Adipose tissue (tissue), 3 donors: ENCODE data around the gene ACTN1. TPM values are rescaled to one million over a fixed set of nuclear protein-coding genes. Genes with fewer than 3 reads are reported as not detected.

Source experiments
- H3K27ac ChIP-seq: one replicate; pipeline ENCODE4 v1.5.1; 2013; ENCODE audit warnings: low read depth, low read length
- WGBS, 3 donors: extraction: QIAGEN DNeasy Blood & Tissue Kit; methylation state at CpG; one replicate each; pipeline ENCODE4 v1.1.7; 2013; 5-methylcytosine and 5-hydroxymethylcytosine counted together
- polyA plus RNA-seq, 3 donors: library from polyadenylated mRNA; stranded (reverse); fragments of 200-250 nt; gene quantifications; one replicate each; pipeline ENCODE4 v1.2.3, GENCODE V29; 2013
- donor health status: healthy with polysubstance abuse.
- donor health status: Bipolar disorder and iron deficiency.
- donor health status: healthy.

Gene ACTN1
- polyA plus RNA-seq, 3 donors = 36.7 to 179 (median 50.7) TPM

DNA sequence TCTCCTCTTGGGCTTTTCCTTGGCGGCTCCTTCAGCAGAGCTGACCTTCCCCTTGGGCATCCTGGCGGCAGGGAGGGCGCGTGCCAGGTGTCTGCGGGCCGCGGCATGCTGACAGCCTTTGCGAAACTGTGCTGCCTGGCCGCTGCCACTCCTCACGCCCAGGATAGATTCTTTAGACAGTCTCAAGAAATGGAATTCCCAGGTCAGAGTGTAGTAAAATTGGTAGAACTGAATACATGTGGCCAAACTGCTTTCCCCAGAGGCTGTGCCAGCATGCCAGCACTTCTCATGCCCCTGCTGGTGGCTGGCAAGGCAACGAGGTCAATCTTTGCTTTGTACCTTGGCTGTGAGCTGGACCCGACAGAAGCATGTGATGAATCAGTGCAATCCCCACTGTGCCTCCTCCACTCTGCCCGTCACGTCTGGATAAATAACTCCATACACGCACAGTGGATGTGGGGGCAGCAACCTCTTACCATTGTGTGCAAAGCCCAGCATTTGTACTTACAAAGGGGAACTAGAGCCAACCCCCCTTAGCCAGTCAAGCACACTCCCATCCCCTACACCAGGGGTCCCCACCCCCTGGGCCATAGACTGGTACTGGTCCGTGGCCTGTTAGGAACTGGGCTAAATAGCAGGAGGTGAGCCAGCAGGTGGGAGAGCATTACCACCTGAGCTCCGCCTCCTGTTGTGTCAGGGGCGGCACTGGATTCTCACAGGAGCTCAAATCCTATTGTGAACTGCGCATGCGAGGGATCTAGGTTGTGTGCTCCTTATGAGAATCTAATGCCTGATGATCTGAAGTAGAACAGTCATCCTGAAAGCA is 90.9 kb downstream of the ACTN1 start:
- no peak overlapping the region for H3K27ac ChIP-seq
- 84 to 91% (median 89%) methylated on average over 20 of the region's 20 CpGs for WGBS, 3 donors

DNA sequence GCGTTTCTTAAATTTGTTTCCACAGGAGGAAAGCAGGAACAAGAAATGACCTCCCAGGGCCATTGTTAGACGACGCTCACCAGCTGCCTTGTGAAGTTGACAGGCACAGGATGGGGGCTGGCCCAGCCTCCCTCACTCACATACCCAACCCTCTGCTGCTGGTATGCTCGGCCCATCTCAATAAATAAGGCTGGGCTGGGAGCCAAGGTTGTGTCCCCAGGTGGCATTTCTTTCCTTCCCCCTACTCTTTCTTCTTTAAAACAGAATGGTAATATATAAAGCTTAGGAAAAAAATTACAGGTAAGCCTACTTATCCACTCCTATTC is 93.0 kb downstream of the ACTN1 start:
- no peak overlapping the region for H3K27ac ChIP-seq
- WGBS, 3 donors = 59 to 66% (median 65%) methylated on average over 4 of the region's 4 CpGs

DNA sequence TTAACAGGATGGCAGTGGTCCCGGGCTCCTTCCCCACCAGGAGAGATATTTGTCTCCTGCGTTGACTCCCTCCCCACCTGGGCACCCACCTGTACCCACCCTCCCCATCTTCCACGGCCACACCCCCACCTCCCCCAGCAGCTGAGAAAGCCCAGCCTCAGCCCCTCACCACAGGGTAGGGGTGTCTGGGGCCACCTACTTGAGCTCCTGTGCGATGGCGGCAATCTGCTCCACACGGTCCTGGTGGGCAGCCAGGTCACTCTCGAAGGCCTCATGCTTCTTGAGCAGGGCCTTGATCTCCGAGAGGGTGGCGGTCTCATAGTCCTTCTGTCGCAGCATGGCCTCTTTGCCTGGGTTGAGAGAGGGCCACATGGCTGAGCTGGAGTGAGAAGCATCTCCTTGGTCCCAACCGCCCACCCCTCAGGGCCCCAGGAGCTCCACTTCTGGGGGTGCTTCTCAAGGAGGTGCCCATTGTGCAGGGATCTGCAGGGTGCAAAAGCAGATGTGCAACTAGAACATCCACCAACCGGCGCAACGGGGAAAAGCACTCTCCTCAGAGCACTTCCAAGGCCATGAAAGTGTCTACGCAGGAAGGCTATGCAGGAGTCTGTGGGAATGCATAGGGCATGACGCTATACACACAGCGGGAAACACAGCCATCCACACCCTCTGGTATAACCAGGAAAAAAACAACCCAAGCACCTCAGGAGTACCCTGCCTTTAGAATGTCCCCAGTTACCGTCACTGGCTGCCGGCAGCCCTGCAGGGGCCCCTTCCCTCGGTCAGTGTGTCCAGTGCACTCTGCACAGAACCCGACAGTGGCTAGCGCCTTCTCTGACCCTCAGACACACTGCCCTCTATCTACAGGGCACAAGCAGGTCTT is 93.6 kb downstream of the ACTN1 start:
- WGBS, 3 donors = 97 to 98% (median 97%) methylated on average over 22 of the region's 22 CpGs
- H3K27ac ChIP-seq = no peak overlapping the region

DNA sequence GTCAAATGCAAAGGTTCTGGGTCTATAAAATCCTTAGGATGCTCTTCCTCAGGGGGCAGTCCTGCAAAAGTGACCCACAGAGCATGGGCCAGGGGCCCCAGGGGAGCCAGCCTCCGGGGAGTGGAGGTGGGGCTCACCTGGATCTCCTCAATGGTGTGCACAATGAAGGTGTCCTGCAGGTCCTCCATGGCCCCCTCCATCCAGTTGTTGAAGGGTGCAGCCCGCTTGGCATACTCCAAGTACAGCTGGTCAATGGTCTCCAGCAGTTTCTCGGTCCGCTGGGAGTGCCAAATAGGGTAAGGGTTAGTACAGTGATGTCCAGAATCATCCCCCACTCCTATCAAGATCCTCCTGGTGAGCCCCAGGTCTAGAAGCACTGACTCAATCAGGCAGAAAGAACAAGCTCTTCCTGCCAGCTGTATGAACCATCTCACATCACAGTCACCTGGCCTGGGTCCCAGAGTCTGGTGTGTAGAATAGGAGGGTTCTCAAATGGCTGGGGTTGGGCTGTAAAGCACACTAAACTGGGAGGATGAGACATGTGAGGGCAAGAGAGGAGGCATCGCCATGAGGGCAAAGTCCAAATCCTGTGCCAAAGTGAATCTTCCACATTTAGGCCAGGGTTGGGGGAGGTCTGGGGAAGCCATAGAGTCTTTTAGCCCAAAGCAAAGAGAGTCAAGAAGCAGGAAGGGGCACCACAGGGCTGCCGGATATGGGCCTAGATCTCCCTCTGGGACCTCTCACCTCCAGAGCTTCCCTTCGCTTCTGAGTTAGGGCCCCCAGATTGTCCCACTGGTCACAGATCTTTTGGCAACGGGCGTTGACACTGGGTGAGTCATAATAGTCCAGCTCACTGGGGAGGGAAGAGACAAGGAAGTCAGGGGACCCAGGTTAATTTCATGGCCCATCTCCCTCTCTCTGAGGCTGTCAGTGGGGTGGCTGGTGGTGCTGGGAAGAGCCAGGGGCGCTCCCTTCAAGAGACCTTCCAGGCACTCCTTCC is 94.8 kb downstream of the ACTN1 start:
- no peak overlapping the region for H3K27ac ChIP-seq
- 89 to 91% (median 89%) methylated on average over 10 of the region's 10 CpGs for WGBS, 3 donors

DNA sequence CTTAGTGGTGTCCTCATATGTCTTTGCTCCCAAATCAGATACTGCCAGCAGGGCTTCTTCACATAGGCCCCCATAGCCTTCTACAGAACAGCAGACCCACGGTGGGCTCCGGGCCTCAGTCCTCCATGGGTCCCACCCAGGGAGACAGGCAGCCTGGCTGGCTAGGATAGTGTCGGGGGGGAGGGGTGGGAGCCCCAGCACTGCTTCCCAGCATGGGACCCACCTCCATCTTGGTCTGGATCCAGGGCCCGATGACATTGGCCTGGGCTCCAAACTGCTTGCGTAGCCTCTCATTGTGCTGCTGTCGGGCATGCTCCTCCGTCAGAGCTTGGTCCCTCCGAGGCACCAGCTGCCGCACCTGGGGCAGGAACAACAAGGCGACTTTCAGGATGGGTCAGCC is 96.9 kb downstream of the ACTN1 start:
- H3K27ac ChIP-seq = no peak overlapping the region
- WGBS, 3 donors = 97% methylated on average over 10 of the region's 10 CpGs

DNA sequence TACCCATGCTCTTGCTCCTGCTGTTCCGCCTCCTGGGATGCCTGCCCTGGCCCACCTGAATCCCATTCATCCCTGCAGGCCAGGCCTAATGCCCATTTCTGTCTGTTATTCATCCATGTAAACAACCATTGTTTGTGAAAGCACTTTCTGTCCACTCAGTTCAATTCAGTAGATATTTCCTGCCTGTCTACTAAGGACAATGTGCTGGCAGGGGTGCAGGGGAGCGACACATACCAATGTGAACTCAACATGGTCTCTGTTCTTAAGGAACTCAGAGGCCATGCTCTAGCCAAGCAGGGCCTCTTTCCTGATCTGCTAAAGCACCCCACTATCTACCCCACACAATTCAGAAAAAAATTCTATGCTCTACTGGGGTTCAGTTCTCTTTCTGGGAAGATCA is 97.7 kb downstream of the ACTN1 start:
- 88 to 92% (median 90%) methylated on average over 2 of the region's 2 CpGs for WGBS, 3 donors
- H3K27ac ChIP-seq = no peak overlapping the region

DNA sequence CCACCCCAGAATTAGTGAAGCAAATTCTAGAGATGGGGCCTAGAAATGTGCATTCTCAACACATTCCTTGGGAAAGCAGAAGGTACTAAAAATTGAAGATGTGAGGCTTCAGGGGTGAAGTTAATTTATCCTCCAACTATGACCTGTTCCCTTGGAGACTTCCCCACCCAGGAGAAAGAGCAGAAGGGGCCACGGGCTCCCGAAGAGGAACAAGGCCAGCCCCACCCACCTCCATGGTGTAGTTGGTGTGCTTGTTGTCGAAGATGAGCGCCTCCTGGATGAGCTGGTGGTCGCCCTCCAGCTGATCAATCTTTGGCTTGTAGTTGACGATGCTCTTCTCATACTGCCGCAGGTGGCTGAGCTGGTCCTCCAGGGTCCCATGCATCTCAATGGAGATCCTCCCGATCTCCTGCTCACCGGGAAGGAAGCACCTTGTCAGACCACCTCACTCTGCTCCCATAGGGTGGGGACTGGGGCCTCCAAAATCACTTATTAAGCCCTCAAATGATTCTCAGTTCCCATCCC is 98.5 kb downstream of the ACTN1 start:
- WGBS, 3 donors = 87 to 97% (median 88%) methylated on average over 9 of the region's 9 CpGs
- no peak overlapping the region for H3K27ac ChIP-seq

DNA sequence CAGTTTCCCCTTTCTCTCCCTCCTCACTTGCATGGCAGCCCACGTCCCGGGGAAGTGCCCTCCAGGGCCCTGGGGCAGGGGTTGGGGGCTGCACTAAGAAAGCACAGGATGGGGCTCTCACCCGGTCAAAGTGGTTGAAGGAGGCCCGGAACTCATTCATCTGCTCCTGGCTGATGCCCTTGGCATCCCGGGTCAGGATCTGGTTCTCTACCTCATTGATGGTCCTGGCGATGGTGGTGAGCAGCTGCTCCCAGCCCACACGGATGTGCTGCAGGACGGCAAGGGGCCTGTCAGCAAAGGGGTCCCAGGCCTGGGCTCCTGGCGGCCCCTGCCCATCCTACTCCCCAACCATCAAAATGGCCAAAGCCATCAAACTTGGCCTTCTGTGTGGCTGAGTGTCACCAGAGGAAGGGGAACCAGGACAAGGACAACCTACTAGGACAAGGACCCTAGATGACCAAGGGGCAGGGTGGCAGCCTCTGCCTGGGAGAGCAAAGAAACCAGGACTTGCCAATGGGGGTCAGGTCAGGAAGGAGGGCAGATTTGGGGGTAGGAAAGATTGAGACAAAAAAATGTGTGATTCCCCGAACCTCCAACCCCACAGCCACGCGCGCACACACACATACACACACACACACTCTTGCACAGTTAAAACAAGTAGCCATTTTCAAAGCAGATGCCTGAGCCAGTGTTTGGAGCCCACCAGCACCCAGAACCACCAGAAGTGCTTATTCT is 99.1 kb downstream of the ACTN1 start:
- WGBS, 3 donors = 95 to 96% (median 96%) methylated on average over 13 of the region's 13 CpGs
- H3K27ac ChIP-seq = no peak overlapping the region

DNA sequence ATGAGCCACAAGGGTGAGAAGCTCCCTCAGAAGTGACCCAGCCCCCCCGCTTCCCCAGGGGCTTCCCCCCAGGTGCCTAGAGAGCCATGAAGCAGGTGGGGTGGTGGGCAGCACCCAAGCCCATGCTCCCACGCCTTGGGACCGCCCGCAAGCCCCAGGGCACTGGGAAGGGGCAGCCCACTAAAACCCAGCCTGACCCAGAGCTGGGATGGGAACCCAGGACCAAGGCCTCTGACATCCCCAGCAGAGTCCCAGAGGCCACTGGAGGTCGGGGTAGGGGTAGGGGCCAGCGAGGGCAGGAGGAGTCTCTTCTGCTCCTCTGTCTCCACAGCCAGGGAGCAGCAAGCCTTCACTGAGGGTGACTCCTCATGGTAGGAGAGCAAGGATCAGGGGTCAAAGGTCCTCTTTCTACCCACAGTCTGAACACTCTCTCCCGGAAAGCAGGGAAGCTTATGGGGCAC is 99.8 kb downstream of the ACTN1 start:
- no peak overlapping the region for H3K27ac ChIP-seq
- 93 to 95% (median 94%) methylated on average over 7 of the region's 7 CpGs for WGBS, 3 donors

DNA sequence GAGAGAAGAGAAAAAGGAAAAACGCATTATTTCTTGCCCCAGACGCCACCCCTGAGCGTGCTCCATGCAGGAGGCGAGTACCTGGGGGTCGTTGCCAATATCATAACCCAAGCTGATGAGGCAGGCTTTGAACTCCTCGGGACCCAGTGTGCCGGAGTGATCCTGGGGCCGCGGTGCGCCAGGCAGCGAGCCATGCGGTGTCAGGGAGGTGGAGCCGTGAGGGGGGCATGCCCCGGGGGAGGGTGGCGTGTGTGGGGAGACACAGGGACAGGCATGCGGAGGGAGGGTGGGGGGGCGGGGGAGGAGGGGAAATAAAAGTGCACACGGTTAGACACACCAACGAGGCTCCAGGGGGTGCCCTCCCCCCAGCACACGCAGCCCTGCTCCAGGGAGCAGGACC is 100.2 kb downstream of the ACTN1 start:
- 89 to 93% (median 91%) methylated on average over 14 to 20 of the region's 20 CpGs for WGBS, 3 donors
- H3K27ac ChIP-seq = no peak overlapping the region

DNA sequence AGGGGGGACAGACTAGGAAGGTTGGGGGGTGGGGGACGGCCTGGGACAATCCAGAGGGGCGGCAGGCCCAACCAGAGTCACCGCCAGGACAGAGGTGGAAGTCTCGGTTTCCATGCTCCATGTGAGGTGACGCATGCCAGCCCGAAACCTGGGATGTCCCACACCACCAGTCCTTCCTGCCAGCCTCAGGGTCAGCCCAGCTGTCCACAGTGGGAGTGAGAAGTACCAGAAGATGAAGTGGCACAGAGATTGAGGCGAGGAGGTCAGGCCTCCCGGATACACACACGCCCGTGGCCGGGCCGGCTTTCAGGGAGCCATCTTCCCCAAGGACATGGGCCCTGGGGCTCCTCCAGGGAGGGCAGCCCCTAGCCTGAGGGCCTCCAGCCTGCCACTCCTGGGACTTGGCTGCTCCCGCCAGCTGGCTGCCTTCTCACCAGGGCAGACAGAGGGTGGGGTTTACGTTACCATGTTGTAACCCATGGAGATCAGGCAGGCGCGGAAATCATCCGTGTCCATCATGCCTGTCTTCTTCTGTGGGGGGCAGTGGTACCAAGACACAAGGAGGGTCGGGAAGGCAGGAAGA is 101.0 kb downstream of the ACTN1 start:
- WGBS, 3 donors = 89 to 94% (median 94%) methylated on average over 18 of the region's 18 CpGs
- no peak overlapping the region for H3K27ac ChIP-seq

DNA sequence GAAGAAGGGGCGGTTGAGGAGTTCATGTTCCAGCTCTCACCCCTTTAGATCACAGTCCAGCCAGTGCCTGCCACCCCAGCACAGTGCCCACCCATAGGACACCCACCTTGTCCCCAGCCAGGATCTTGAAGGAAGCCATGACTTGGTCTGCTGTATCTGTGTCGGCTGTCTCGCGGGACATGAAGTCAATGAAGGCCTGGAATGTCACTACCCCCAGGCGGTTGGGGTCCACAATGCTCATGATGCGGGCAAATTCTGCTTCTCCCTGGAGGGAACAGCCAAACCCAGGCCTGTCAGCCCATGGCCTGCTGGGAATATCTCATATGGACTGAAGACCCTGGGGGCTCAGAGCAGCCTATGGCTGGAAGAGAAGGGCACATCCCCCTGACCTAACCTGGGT is 102.1 kb downstream of the ACTN1 start:
- WGBS, 3 donors = 97 to 98% (median 97%) methylated on average over 6 of the region's 6 CpGs
- H3K27ac ChIP-seq = no peak overlapping the region

DNA sequence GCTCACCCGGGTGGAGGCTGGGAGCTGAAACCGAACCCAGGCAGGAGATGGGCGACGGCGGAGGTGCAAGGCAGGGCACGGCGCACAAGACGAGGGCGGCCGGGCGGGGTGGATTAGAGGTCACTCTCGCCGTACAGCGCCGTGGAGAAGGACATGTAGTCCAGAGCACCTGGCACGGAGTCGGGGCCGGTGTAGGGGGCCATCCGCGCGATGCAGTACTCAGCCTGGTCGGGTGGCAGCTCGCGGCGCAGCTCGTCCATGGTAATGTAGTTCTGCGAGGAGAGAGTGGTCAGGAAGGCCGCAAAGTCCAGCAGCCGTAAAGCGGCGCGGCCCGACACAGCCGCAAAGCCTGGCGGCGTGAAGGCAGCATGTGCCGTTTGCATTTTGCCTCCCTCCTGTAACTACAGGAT is 104.4 kb downstream of the ACTN1 start:
- 96 to 97% (median 96%) methylated on average over 35 to 37 of the region's 37 CpGs for WGBS, 3 donors
- no peak overlapping the region for H3K27ac ChIP-seq

DNA sequence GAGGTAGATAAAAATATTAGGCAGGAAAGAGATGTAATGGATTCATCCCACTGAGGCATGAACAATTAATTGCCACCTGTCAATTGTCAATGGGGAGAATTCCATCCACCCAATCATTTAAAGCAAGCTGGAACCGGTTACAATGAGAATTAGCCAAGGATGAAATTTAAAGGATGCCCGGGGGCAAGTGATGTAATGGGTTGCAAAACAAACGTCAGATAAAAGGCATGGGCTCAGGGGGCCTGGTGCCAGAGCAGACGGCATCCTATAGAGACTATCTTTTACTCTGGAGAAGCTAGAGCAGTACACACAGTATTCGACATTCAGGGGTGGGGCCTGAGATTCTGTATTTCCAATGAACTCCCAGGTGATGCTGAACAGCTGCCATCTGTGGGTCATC is 105.7 kb downstream of the ACTN1 start:
- no peak overlapping the region for H3K27ac ChIP-seq
- WGBS, 3 donors = 75 to 91% (median 77%) methylated on average over 5 of the region's 5 CpGs

DNA sequence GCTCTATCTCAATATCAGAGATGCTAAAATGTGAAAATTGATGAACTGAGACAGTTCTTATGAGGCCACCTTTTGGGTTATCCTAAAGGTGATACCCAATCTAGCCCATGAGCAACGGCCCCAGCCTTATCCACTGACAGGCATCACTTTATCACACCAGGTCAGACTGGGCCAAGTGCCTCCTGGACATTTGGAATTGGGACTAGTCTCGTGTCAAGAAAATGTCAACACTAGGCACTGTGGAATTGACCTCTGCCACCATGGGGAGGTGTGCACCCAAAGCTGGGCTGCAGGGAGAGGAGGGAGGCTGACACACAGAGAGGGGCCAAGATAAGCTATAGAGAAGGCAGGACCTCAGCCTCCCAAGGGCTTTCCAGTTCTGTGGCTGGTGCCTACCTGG is 107.7 kb downstream of the ACTN1 start:
- H3K27ac ChIP-seq = no peak overlapping the region
- 66 to 96% (median 95%) methylated on average over 2 of the region's 2 CpGs for whole genome bisulfite sequencing, 3 donors

DNA sequence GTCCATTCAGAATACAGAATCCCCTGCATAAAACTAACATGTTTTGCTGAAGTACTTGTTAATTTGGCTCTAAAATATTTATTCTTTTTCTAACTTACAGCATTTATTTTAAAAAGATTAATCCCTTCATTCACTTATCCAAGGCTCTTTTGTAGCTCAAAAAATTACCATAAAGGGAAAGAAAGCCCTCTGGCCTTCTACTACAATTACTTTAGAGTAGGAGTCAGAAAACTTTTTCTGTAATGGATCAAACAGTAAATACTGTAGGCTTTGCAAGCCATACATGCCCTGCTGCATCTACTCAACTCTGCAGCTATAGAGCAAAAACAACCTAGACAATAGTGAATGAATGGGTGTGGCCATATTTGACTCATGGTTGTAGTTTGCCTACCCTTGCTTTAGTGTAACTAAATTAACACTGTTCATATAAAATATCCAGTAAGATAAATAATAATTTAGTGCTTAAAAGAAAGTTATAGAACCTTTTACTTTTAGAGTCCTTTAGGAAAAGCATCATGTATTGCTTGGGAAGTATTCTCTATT is 112.0 kb downstream of the ACTN1 start:
- no peak overlapping the region for H3K27ac ChIP-seq

DNA sequence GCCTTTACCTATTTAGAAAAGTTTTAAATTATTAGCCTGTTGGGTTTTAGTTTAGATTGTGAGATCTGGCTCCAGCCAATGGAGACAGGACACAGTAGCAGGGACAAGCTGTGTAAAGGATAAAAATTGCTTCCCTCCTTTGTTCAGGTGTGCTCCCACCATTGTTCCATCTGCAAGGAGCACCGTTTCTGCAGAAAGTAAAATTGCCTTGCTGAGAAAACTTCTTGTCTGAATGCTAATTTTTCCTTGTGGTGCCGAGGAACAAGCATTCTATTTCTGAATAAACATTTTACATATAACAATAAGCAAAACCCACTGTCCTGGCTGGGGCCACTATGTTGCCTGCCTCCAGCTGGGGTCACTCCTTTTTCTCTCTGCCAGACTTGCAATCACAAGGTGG is 113.6 kb downstream of the ACTN1 start:
- H3K27ac ChIP-seq = no peak overlapping the region
- 92 to 98% (median 96%) methylated on average over 2 of the region's 2 CpGs for whole genome bisulfite sequencing, 3 donors
